Progenitor cell of endocrine pancreas (in vitro differentiated cells): Measurements from ENCODE around the gene EWSR1. TPM values are rescaled to one million over a fixed set of nuclear protein-coding genes. Genes with fewer than 3 reads are reported as not detected.

Source experiments
- DNase-seq: peaks from one replicate; pipeline ENCODE4 v3.0.0; 2021; ENCODE audit warnings: low spot score; ENCODE audit not compliant: unreplicated experiment
- H3K27ac Mint-ChIP-seq: 2 replicates; pipeline ENCODE4 v1.8.0; 2021; ENCODE audit warnings: mild to moderate bottlenecking, moderate library complexity, mixed read lengths
- H3K27me3 Mint-ChIP-seq: 2 replicates; pipeline ENCODE4 v1.8.0; 2021; ENCODE audit warnings: mixed read lengths
- H3K36me3 Mint-ChIP-seq: 2 replicates; pipeline ENCODE4 v1.8.0; 2022; ENCODE audit warnings: mixed read lengths; ENCODE audit not compliant: insufficient read depth
- H3K4me1 Mint-ChIP-seq: 2 replicates; pipeline ENCODE4 v1.8.0; 2021; ENCODE audit warnings: low read depth, mixed read lengths
- H3K4me3 Mint-ChIP-seq: 2 replicates; pipeline ENCODE4 v1.8.0; 2021; ENCODE audit warnings: low read depth, mild to moderate bottlenecking, moderate library complexity, mixed read lengths
- H3K9me3 Mint-ChIP-seq: 2 replicates; pipeline ENCODE4 v1.8.0; 2021; ENCODE audit warnings: low read depth, mixed read lengths
- total RNA-seq: library from RNA; stranded (reverse); gene quantifications from 2 replicates; pipeline ENCODE4 v1.2.1, GENCODE V29; 2021
- TF ChIP-seq, protein P1 (sequence below): fragments of 200-600 bp; sonication (generic); IDR thresholded peaks from one replicate; pipeline ENCODE4 v1.5.0; 2021; ENCODE audit warnings: antibody characterized with exemption, mild to moderate bottlenecking; ENCODE audit not compliant: unreplicated experiment

The EWSR1 gene
- total RNA-seq, 1 donor from 2014 or later: 442 TPM

DNA sequence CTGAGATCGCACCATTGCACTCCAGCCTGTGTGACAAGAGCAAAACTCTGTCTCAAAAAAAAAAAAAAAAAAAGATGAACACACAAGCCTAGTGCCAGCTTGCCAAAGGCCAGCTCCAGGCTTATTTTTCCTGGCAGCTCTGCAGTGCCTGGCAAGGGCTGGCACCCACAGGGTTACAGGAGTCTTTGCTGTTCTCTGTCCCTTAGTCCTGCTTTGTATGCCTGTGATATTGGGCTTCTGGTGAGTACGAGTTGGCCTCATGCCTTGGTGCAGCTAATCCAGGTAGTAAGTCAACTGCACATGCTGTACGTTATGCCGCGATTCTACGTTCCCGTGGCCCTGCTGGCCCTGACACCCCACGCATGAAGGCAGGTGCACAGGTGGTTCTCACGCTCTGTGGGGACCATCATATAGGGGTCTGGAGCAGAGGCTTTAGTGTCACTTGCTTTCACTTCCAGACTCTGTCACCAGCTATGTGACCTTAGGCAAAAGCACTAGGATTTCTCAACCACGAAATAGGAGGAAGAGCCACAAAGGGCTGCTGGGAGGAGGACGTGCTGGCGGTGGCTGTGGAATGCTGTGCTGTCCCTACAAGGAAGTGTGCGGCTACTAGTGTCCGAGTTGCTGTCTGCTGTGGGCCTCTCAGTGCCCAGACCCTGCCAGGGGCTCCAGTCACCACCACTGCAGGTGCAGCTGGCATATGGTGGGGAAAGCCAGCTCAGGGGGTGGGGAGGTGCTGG is 68.9 kb downstream of the EWSR1 start:
- no peaks in the 10 kb centered on the region for H3K27me3 Mint-ChIP-seq
- peak overlapping the region; percentile 84 for H3K27ac Mint-ChIP-seq
- DNase-seq: no peak
- TF ChIP-seq, protein P1, sequence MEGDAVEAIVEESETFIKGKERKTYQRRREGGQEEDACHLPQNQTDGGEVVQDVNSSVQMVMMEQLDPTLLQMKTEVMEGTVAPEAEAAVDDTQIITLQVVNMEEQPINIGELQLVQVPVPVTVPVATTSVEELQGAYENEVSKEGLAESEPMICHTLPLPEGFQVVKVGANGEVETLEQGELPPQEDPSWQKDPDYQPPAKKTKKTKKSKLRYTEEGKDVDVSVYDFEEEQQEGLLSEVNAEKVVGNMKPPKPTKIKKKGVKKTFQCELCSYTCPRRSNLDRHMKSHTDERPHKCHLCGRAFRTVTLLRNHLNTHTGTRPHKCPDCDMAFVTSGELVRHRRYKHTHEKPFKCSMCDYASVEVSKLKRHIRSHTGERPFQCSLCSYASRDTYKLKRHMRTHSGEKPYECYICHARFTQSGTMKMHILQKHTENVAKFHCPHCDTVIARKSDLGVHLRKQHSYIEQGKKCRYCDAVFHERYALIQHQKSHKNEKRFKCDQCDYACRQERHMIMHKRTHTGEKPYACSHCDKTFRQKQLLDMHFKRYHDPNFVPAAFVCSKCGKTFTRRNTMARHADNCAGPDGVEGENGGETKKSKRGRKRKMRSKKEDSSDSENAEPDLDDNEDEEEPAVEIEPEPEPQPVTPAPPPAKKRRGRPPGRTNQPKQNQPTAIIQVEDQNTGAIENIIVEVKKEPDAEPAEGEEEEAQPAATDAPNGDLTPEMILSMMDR: no peak
- H3K36me3 Mint-ChIP-seq: peaks cover 25% of the 10 kb centered on the region
- no peaks in the 10 kb centered on the region for H3K9me3 Mint-ChIP-seq
- no peak overlapping the region for H3K4me3 Mint-ChIP-seq
- H3K4me1 Mint-ChIP-seq: no peaks in the 10 kb centered on the region

DNA sequence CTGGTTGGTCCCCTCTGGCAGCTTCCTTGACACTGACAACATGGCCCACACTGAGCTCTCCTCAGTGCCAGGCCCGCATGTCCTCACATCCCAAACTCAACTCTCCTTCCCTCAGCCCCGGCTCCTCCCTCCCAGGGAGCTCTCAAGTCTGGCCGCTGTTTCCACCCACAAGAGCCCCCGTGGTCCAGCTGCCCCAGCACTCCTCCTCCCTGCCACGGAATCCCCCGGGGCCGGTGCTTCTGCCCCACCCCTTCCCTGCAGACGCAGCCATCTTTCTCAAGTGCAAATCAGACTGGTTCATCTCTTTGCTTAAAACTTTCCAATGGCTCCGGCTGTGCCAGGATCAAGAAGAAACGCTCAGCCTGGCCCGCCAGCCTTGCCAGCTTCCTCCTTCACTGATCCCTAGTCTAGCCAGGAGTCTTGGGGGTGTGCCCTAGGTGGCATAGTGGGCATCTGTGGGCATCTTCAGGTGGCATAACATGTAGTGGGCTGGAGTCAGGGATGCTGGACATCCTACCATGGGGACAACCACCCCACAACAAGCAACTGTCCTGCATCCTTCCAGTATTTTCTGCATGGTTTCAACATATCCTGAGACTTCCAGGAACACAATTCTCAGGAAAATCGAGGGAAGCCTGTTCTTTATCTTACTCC is 69.7 kb downstream of the EWSR1 start:
- Mint-ChIP-seq H3K4me3 (no peak overlapping the region), H3K27me3 (no peaks in the 10 kb centered on the region), H3K36me3 (peaks cover 28% of the 10 kb centered on the region), H3K27ac (no peak overlapping the region), H3K4me1 (peaks cover 3% of the 10 kb centered on the region), H3K9me3 (no peaks in the 10 kb centered on the region)
- DNase-seq: no peak
- TF ChIP-seq, protein P1: no peak

DNA sequence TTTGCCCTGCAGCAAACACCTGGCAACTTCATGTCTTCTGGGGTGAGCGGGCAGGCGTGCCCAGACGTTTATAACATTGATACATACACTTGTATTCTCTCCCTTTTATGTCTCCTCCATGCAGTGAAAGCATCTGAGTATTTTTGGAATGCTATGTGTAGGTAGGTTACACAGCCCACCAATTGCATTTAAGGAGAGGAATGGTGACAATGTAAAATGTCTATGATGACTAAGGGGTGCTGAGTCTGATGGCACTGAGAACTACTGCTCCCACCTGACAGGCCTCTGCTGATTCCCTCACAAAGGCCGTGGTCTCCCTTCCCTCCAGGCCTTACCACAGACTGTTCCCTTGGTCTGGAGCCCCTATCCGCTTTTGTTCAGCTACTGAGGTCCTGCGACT is 70.3 kb downstream of the EWSR1 start:
- no peak for DNase-seq
- Mint-ChIP-seq H3K9me3 (no peaks in the 10 kb centered on the region), H3K4me1 (peaks cover 6% of the 10 kb centered on the region), H3K27ac (no peak overlapping the region), H3K27me3 (no peaks in the 10 kb centered on the region), H3K4me3 (no peak overlapping the region), H3K36me3 (peaks cover 29% of the 10 kb centered on the region)
- TF ChIP-seq, protein P1: no peak

DNA sequence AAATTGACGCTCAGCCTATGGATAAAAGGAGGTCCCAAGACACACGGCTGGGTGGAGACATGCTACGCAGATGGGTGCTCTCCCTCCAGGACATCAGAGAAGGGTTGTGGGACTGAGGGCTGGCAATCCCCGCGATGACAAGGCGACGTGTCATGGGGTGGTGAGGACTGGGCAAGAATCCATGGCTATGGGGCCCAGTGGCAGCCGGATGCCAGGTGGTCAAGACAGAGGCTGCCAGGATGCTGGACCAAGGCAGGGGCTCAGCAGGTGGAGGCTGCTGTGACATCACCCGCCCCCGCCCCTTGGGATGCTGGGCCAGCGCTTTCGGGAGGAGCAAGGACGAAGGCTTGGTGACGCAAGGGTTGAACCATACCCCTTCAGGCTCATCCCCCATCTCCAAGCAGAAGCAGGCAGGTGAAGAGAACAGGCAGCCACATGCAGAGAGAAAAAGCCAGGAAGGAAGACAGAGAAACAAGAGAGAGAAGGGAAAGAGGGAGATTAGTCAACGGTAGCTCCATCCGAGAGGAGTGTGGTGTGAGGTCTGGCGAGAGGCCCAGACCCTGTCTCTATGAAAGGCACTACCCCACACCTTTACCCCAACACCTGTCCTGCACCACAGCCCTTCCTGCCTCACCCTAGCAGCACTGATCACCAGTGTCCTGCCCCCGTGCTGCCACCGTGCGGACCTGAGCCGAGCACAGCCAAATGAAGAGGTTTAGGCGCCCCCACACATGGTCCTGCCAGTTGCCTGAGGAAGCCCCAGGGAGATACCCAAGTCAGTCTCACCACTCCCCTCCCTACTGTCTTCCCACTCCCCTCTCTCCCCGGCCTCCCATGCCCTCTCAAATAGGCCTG is 71.5 kb downstream of the EWSR1 start:
- DNase-seq: no peak

More for the DNA sequence above, 71.5 kb downstream of the EWSR1 start:
- Mint-ChIP-seq H3K4me3 (no peak overlapping the region), H3K27ac (no peak overlapping the region), H3K9me3 (no peaks in the 10 kb centered on the region), H3K36me3 (peaks cover 27% of the 10 kb centered on the region), H3K27me3 (no peaks in the 10 kb centered on the region), H3K4me1 (peaks cover 6% of the 10 kb centered on the region)
- TF ChIP-seq, protein P1: no peak
